ENCODE data around the gene HSFY2.
"Not testable (repeated sequence)": the region's sequence is repeated elsewhere in the genome, so short reads cannot be mapped to it uniquely, and the experiment has no call there.

HSFY2 gene, protein sequence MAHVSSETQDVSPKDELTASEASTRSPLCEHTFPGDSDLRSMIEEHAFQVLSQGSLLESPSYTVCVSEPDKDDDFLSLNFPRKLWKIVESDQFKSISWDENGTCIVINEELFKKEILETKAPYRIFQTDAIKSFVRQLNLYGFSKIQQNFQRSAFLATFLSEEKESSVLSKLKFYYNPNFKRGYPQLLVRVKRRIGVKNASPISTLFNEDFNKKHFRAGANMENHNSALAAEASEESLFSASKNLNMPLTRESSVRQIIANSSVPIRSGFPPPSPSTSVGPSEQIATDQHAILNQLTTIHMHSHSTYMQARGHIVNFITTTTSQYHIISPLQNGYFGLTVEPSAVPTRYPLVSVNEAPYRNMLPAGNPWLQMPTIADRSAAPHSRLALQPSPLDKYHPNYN

GRCh38 chrY:18773635-18774034, at the start of gene HSFY2:
HSFY2 (minus strand) TSS chrY:18773735; CDS start chrY:18773618, 117 bp downstream.
- H3K4me3 ChIP-seq (ENCODE audit: low read depth, low read length); in situ Hi-C loops (cut with HindIII; ENCODE audit: low sequenced_read_pairs); DNase-seq (ENCODE audit: low read depth): not testable (repeated sequence)

GRCh38 chrY:18815751-18816150, 42.2 kb upstream of the HSFY2 start:
- H3K4me3 ChIP-seq (ENCODE audit: low read depth, low read length); in situ Hi-C loops (cut with HindIII; ENCODE audit: low sequenced_read_pairs); DNase-seq (ENCODE audit: low read depth): not testable (repeated sequence)

DNA sequence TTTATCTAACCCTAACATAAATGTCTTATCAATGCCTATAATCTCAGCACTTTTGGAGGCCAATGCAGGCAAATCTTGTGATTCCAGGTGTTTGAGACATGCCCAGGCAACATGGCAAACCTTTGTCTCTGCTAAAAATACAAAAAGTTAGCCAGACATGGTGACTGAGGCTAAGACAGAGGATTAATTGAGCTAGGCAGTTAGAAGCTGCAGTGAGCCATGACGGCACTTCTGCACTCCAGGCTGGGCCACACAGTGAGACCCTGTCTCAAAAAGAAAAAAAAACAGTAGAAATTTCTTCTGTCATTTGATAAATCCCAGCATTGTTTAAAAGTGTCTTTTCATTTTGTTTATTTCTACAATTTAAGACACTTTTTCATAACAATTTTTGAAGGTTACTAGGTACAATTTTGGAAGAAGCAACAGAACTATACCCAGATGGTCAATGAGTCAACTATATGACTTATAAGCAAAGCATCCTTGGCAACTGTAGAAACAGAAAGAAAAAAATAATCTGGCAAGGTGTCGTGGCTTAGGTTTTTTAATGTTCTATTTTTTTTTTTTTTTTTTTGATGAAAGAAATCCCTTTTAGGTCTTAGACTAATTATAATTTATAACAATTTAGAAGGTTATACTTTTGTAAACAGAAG, 15.3 kb upstream of the HSFY2 start:
- DNase-seq (ENCODE audit: low read depth); in situ Hi-C loops (cut with HindIII; ENCODE audit: low sequenced_read_pairs); H3K4me3 ChIP-seq (ENCODE audit: low read depth, low read length): not testable (repeated sequence)

DNA sequence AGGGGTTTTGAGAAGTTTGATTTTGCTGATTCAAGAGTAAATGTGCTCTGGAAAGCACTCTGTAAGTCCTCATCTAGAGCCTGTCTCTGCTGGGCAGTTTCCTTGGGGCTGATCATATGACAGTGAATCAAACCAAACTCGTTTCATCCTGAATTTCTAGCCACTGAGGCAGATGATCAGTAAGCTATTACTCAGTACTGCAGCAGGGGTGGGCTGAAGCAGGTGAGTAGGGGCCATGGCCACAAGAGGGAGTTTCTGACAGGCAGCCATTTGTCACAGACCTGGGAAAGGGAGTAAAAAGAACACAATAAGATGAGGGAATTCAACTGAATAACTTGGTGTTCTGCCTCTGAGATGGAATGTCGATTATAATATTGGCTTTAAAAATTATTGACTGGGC, 19.5 kb downstream of the HSFY2 start:
- DNase-seq (ENCODE audit: low read depth); in situ Hi-C loops (cut with HindIII; ENCODE audit: low sequenced_read_pairs); H3K4me3 ChIP-seq (ENCODE audit: low read depth, low read length): not testable (repeated sequence)

DNA sequence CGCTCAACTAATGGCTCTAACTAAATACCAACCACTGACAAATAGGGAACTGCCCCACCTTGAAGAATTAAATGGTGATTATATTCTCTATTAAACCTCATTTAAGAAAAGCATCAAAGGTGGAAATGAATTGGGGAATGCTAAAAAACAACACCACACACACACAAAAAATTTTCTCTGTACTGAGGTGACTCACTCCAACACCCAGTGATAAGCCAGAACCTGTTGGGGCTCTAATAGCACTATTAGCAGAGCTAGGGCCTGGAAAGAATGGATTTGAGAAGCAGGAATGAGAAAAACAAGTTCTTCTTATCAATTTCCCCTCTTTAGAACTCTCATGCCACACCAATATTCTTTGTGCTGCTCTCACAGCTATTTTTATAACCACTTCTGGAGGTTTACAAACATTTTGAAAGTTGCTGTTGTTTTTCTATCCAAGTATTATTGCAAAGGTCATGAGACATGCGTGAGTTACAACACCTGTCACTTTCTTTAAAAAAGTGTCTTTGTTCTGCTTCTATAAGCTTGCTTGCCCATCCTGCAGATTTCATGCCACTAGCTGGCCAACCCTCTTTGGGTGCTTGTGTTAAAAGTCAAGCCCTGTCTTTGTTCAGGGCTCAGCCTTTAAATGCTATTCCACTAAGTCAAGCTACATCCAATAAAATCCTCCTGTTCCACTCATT, 20.3 kb downstream of the HSFY2 start:
- H3K4me3 ChIP-seq (ENCODE audit: low read depth, low read length); in situ Hi-C loops (cut with HindIII; ENCODE audit: low sequenced_read_pairs); DNase-seq (ENCODE audit: low read depth): not testable (repeated sequence)

DNA sequence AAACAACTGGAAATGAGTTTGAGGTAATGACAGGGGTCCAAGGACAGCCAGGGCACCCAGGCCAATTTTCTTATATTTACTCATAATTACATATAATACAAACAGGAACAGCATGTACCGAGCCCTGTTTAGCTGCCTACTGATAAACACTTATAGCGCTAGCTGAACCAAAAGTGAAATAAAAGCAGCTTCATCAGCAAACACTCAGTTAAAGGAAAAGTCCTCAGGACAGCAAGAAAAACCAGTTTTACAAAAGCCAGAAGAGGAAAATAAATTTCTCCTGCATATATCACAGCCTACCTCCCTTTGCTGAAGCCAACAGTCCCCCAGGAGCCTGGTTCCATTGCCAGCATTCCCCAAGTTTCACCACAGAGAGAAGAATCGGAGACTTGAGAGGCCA, 49.8 kb downstream of the HSFY2 start:
- DNase-seq (ENCODE audit: low read depth); H3K4me3 ChIP-seq (ENCODE audit: low read depth, low read length); in situ Hi-C loops (cut with HindIII; ENCODE audit: low sequenced_read_pairs): not testable (repeated sequence)

Measured in astrocyte of the cerebellum (primary cell).